Anterior cingulate cortex (tissue), 58 donors: ENCODE results near the gene STRAP.

Experiments
- DNase-seq, 58 donors: peaks; one replicate each; lab custom pipeline; 2025; lab: John Stamatoyannopoulos, UW

The STRAP gene

GRCh38 chr12:15882118-15882971 is at the start of gene STRAP:
STRAP (plus strand) TSS chr12:15882387; CDS start chr12:15882708, 321 bp downstream.
- peak; percentile 65 to 98 (median 95) for DNase-seq

GRCh38 chr12:15834575-15834974 is 47.6 kb upstream of the STRAP start:
- DNase-seq, result no peak

- no peak for DNase-seq
These were observed 44.9 kb upstream of the STRAP start for GRCh38 chr12:15837141-15837790.

- no peak for DNase-seq
These were observed 43.1 kb upstream of the STRAP start for GRCh38 chr12:15839041-15839440.

- no peak for DNase-seq
These were observed 42.5 kb upstream of the STRAP start for GRCh38 chr12:15839682-15840081.

- DNase-seq, result no peak
These were observed 40.1 kb upstream of the STRAP start for GRCh38 chr12:15842108-15842507.

- DNase-seq, result no peak
These were observed 35.3 kb upstream of the STRAP start for GRCh38 chr12:15846887-15847286.

GRCh38 chr12:15848606-15849005 is 33.6 kb upstream of the STRAP start:
- no peak for DNase-seq

GRCh38 chr12:15851045-15851620 is 31.1 kb upstream of the STRAP start:
- DNase-seq, result no peak

- DNase-seq, result no peak
These were observed 30.3 kb upstream of the STRAP start for GRCh38 chr12:15851919-15852318.

- DNase-seq, result no peak
These were observed 29.8 kb upstream of the STRAP start for GRCh38 chr12:15852383-15852782.

- DNase-seq, result no peak
These were observed 28.3 kb upstream of the STRAP start for GRCh38 chr12:15853877-15854276.

- no peak for DNase-seq
These were observed 27.3 kb upstream of the STRAP start for GRCh38 chr12:15854916-15855315.

GRCh38 chr12:15855646-15856045 is 26.5 kb upstream of the STRAP start:
- DNase-seq, result no peak

- DNase-seq, result peak in 26 of 58 donors; percentile 1 to 61 (median 20)
These were observed 25.8 kb upstream of the STRAP start for GRCh38 chr12:15856097-15856982.

GRCh38 chr12:15858353-15858752 is 23.8 kb upstream of the STRAP start:
- no peak for DNase-seq

- DNase-seq, result no peak
These were observed 23.1 kb upstream of the STRAP start for GRCh38 chr12:15859116-15859515.

GRCh38 chr12:15861404-15861803 is 20.8 kb upstream of the STRAP start:
- no peak for DNase-seq

- no peak for DNase-seq
These were observed 19.3 kb upstream of the STRAP start for GRCh38 chr12:15862840-15863239.

- no peak for DNase-seq
These were observed 18.8 kb upstream of the STRAP start for GRCh38 chr12:15863372-15863771.

GRCh38 chr12:15863984-15864383 is 18.2 kb upstream of the STRAP start:
- DNase-seq, result no peak
